Raji (cell line): Measurements from ENCODE around the gene CTBP2.

Source experiments
- POLR2A ChIP-seq: IDR thresholded peaks from 2 replicates; pipeline ENCODE4 v1.6.1; 2011; ENCODE audit warnings: low read depth, low read length, control low read depth; ENCODE audit not compliant: insufficient read depth

The CTBP2 gene

DNA sequence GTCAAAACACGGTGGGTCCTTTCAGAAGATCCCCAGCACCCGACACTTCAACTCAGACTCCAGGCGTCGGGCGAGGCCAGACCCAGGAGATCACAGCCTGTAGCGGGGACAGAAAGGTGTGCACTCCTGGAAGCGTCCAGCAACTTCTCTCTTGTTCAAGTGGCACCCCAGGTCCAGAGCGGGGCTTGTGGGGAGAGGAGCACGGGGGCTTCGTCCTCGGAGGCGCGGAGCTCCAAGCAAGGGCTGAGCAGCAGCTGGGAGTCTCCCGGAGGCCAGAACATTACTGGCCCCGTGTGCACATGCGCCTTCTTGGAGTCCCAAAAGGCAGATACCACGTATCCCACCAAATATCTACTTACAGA is 163.5 kb downstream of the CTBP2 start:
- TF ChIP-seq POLR2A, result no peak

DNA sequence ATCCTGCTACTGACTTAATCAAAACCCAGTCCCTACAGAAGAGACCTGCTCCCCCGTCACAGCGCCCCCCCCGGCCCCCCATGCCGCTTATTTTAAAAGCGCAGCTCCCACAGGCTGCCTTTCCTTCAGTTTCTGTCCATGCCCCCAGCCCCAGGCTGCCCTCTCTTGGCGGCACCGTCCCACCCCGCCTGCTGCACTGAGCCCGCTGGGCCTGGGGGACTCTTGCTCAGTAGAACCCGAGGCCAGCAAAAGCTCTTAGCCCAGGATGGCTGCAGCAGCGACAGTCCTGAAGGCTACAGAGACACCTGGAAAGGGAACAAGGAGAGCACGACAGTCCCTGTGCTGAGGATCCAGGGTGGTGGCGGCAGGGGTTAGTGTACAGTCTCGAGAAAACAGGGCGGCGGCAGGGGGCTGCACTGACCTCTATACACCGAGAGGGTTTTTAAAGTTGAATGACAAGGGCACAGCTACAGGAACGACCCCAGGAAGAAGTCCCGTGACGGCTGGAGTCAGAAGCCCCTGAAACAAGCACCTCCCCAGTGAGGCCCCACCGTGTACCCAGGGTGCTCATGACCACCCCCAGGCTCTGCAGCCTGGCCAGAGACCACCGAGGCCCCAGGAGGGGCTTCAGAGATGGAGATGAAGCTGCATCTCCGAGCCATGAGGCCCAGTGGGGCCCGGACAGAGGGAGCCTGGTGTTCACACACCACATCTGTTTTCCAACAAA is 164.1 kb downstream of the CTBP2 start:
- no peak for TF ChIP-seq POLR2A

DNA sequence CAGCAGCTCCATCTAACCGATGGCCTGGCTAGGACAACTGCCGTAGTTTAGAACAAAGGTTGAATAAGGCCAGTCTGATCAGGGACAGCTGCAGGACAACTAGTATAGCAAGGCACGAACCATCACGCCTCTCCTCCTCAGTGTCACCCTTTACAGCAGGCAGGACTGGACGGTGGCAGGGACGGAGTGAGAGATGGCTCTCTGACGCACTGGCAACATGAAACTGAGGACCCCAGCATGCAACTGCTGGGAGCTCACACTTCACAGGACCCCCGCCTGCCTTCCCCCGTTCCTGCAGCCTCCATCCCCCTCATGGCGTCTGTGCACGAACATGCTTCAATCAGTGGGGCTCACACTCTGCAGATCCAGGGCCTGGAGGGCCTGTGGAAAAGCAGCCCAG is 164.8 kb downstream of the CTBP2 start:
- TF ChIP-seq POLR2A, result no peak

DNA sequence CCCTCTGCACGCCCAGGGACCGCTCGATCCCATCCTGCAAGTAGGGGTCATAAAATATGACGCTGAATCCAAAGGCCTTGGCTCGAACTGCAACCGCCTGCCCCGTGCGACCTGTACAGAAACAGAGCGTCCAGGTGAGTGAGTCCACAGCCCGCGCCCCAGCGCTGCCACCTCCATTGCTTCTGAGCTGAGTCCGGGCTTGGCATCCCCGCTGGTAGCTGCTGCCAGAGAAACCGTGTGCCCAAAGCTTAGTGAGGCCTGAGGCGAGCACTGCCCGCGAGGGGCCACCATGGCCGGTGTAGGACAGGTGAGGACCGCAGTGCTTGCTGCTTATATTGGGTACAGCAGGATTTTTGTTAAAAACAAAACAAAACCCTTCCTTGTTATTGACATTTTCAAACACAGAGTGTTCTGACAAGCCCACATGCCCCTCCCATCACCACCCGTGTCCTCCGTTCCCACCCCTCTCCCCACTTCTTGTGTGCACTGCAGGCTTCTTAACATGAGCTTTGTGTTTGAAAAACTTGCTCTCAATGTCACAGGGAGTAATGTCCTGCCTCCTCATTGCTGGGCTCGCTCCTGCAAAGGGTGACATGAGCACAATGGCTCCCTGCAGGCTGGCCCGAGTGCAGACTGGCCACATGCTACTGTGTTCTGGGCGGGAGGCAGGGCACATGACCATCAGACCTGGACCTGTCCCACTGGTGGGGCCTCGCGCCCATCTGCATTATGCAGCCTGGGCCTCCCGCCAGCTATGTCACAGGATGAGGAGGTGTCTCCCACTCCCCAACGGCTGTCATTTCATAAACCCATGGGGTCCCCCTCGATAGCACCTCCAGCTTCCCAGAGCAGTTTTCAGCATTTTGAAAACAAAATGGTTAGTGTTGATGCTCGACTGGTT is 165.5 kb downstream of the CTBP2 start:
- TF ChIP-seq POLR2A, result no peak

- TF ChIP-seq POLR2A, result no peak
Observed at GRCh38 chr10:124993736-124994451, 166.5 kb downstream of the CTBP2 start.

DNA sequence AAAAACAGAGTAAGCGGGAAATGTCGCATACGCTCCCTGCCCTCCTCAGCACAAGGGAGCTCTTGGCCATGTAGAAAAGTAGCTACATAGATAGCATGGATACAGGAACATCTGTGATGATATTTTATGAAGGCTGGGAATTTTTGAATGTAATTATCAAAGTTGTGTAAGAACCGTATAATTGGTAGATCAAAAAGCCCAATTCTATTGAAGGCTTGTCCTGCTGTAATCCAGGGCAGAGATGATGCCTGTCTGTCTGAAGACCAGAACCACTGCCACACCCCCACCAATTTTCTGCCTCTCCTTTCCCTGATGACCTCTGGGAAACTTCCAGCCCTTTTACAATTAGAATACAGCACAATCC is 167.0 kb downstream of the CTBP2 start:
- TF ChIP-seq POLR2A, result no peak

- no peak for TF ChIP-seq POLR2A
Observed at GRCh38 chr10:124992462-124993344, 167.7 kb downstream of the CTBP2 start.

GRCh38 chr10:124991835-124992234 is 168.5 kb downstream of the CTBP2 start:
- no peak for TF ChIP-seq POLR2A

DNA sequence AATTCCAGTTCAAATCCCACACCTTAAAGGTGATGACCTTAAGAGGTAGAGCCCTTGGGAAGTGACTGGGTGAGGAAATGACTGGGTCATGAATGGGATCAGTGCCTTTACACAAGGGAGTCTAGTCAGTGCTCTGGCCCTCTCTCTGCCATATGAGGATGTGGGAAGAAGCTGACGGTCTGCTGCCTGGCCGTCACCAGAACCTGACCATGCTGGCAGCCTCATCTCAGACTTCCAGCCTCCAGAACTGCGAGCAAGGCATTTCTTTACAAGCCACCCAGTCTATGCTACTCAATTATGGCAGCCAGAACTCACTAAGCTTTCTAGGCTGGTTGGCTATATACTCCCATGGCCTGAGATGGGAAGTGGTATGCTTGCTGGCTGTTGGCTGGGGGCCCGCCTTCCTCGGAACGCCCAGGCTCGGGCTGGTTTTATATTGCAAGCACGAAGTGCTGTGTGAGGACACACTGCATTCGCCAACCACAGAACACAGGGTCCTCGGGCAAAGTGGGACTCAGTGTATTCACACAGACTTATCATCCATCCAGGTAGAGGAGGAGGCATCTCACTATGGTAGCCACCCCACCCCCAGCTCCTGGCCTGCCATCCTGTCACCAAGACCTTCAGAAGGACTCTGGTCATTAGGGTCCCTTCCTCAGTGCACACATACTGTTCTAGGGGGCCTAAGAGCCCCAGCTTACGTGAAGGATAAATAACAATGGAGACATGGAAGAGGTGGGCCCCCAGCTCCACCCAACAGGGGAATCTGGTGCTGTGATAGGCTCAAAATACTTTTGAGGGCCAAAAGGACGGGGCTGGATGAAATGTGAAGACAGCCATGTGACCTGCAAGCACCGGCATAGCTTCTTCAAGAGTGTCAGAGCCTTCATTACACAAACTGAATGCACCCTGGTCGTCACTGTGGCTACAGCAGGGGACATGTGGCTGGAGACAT is 169.4 kb downstream of the CTBP2 start:
- no peak for TF ChIP-seq POLR2A

- no peak for TF ChIP-seq POLR2A
Observed at GRCh38 chr10:124989526-124989925, 170.8 kb downstream of the CTBP2 start.

- TF ChIP-seq POLR2A, result no peak
Observed at GRCh38 chr10:124987788-124988187, 172.6 kb downstream of the CTBP2 start.

- TF ChIP-seq POLR2A, result no peak
Observed at GRCh38 chr10:124985162-124985561, 175.2 kb downstream of the CTBP2 start.

GRCh38 chr10:124984376-124984775 is 176.0 kb downstream of the CTBP2 start:
- no peak for TF ChIP-seq POLR2A

DNA sequence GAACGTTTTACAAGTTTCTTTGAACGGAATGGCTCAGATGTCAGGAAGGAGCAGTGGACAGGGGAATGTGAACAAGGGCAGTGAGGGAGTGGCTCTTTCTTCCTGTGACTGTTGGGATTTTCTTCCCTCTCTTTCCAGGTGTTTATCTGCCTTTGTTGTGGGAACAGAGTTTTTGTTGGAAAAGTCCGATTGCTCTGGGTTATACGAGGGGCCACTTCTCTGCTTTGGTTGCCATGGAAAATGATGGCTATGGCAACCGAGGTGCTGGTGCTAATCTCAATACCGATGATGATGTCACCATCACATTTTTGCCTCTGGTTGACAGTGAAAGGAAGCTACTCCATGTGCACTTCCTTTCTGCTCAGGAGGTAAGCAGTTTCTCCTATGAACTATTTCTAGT is 177.0 kb downstream of the CTBP2 start:
- no peak for TF ChIP-seq POLR2A
